Gastrocnemius medialis (tissue), 4 donors: ENCODE data around the gene ETV6. TPM values are rescaled to one million over a fixed set of nuclear protein-coding genes. Genes with fewer than 3 reads are reported as not detected.
A peak's percentile ranks its signal among the peaks of the same experiment; 100 is the strongest.

ENCODE experiments used
- ATAC-seq, 2 donors: fragments of 150-250 bp; one replicate each; pipeline ENCODE4 v1.9.1; 2016
- DNase-seq, 2 donors: peaks; one replicate each; pipeline ENCODE4 v3.0.0-alpha.2; 2019
- H3K27ac ChIP-seq, 4 donors: fragments of 200-600 bp; sonication (generic); 1 replicate in 1 of 4; 2 replicates in 3 of 4; pipeline ENCODE4 v1.5.1; 2016 to 2018; ENCODE audit warnings: mild to moderate bottlenecking in 2 of 4, moderate library complexity in 1 of 4
- H3K27me3 ChIP-seq, 3 donors: fragments of 200-600 bp; sonication (generic) in 2 of 3; 1 replicate in 1 of 3; 2 replicates in 2 of 3; pipeline versions ENCODE4 v1.5.1 to v1.6.0; 2016 to 2019; ENCODE audit warnings: mild to moderate bottlenecking in 1 of 3, moderate library complexity in 1 of 3
- H3K36me3 ChIP-seq, 2 donors: fragments of 200-600 bp; sonication (generic) in 1 of 2; one replicate each; pipeline ENCODE4 v1.5.1; 2017 to 2018
- H3K4me1 ChIP-seq, 2 donors: fragments of 200-600 bp; sonication (generic) in 1 of 2; one replicate each; pipeline ENCODE4 v1.5.1; 2016 to 2017; ENCODE audit warnings: mild to moderate bottlenecking in 2 of 2
- H3K4me3 ChIP-seq, 4 donors: fragments of 200-600 bp; sonication (generic) in 3 of 4; 1 replicate in 1 of 4; 2 replicates in 3 of 4; pipeline ENCODE4 v1.5.1; 2016 to 2019; ENCODE audit warnings: mild to moderate bottlenecking in 2 of 4
- H3K9me3 ChIP-seq, 3 donors: fragments of 200-600 bp; sonication (generic) in 2 of 3; 1 replicate in 1 of 3; 2 replicates in 2 of 3; pipeline ENCODE4 v1.5.1; 2016 to 2019
- CTCF ChIP-seq, 5 experiments: fragments of 450-650 bp in 3 of 5; fragments of 200-600 bp in 2 of 5; sonication (generic) in 2 of 5; IDR thresholded peaks in 4 of 5; conservative IDR thresholded peaks in 1 of 5; 1 replicate in 4 of 5; 2 replicates in 1 of 5; pipeline ENCODE4 v1.5.1; 2016 to 2019; ENCODE audit warnings: antibody characterized with exemption in 5 of 5, mild to moderate bottlenecking in 3 of 5, moderate library complexity in 3 of 5
- POLR2A ChIP-seq, 2 donors: fragments of 450-650 bp; IDR thresholded peaks; one replicate each; pipeline ENCODE4 v1.6.1; 2017; ENCODE audit warnings: antibody characterized with exemption in 2 of 2, mild to moderate bottlenecking in 2 of 2, moderate library complexity in 2 of 2
- in situ Hi-C, 4 donors: fragments of 200-750 bp; cut with MboI; loops; one replicate each; pipeline versions ENCODE4 v1.15.0 to v1.8.0; 2017; ENCODE audit warnings: low sequenced_read_pairs in 4 of 4
- intact Hi-C: fragments of 100-400 bp; cut with DNase I; formaldehyde crosslinking; loops from one replicate; pipeline ENCODE4 v1.15.1; 2023; ENCODE audit warnings: low total_unique reads
- total RNA-seq, 4 donors: library from RNA; depleted of rRNA; stranded (reverse); fragments of >200 nt; gene quantifications; one replicate each; pipeline versions ENCODE4 v1.1.0 to v1.2.3, GENCODE V29; 2016

ETV6 gene
- total RNA-seq, 4 donors from 2014 or later: 2.8 to 5.9 (median 3.3) TPM

DNA sequence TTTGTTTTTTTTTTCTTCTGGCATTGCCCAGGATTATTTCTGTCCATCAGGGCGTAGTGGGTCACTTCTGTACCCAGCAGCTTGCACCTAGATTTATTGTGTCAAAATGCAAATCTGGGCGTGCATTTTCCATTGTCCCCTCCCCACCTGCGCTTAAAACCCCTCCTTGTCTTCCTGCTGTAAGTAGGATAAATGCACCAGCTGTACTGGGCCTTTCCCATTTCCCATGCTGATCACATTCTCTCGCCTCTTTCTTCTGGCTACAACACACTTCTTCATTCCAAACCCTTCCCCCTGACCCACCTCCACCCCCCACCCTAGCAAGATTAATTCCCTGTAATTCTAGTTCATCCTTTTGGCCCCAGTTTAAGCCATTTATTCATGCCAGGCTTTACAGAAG lies 128.0 kb downstream of the ETV6 start:
- Histone ChIP-seq H3K27me3 (no peaks in the 10 kb centered on the region), H3K9me3 (no peaks in the 10 kb centered on the region), H3K4me1 (peaks cover 35 to 39% of the 10 kb centered on the region in 2 donors), H3K27ac (peak overlapping the region in 1 of 4 donors; percentile 55), H3K36me3 (no peaks in the 10 kb centered on the region), H3K4me3 (no peak overlapping the region)
- in situ Hi-C loops: loop anchor here in 2 of 4 donors (25.0 kb wide), 2 partner anchors 1065 to 1565 kb away; partner anchors contain the start of genes GABARAPL1 (in 1 of the 2) and YBX3 (in 1 of the 2)
- DNase-seq (no peak), ATAC-seq (no peak)
- intact Hi-C loops: no loop called here
- TF ChIP-seq CTCF (IDR thresholded peaks at IDR 0.05 in 4 of 5, conservative IDR thresholded peaks at IDR 0.05 in 1 of 5): no peak
- TF ChIP-seq POLR2A (IDR thresholded peaks at IDR 0.05): no peak

DNA sequence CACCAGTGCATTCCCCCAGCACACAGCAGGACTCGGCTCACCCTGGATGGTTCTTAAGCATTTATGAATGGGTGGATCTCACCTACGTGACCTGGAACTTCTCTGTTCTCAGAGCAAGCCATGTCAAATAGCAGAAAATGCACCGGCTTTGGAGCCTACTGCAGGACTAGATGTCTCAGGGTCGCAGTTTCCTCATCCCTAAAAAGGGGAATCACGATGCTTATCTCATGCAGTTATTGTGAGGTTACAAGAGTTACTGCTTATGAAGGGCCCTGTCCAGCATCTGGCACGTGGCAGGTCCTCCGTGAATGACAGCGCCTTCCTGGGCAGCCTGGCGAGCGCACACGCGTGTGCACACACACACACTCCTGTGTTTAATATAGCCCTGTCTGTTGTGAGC lies 128.5 kb downstream of the ETV6 start:
- TF ChIP-seq POLR2A (IDR thresholded peaks at IDR 0.05) (no peak), CTCF (IDR thresholded peaks at IDR 0.05 in 4 of 5, conservative IDR thresholded peaks at IDR 0.05 in 1 of 5) (no peak)
- H3K27me3 ChIP-seq: no peaks in the 10 kb centered on the region
- no peaks in the 10 kb centered on the region for H3K9me3 ChIP-seq
- peak overlapping the region in 2 of 4 donors; percentile 55 to 60 for H3K27ac ChIP-seq
- DNase-seq: no peak
- intact Hi-C loops: loop anchor here (2.0 kb wide), 1 partner anchor 19 kb away; no protein-coding TSS in a partner anchor
- no peak for ATAC-seq
- peaks cover 35 to 39% of the 10 kb centered on the region in 2 donors for H3K4me1 ChIP-seq
- H3K4me3 ChIP-seq: no peak overlapping the region
- in situ Hi-C loops: loop anchor here in 2 of 4 donors (25.0 kb wide), 2 partner anchors 1066 to 1566 kb away; partner anchors contain the start of genes GABARAPL1 (in 1 of the 2) and YBX3 (in 1 of the 2)
- no peaks in the 10 kb centered on the region for H3K36me3 ChIP-seq

- no peaks in the 10 kb centered on the region for H3K36me3 ChIP-seq
- no peaks in the 10 kb centered on the region for H3K9me3 ChIP-seq
- DNase-seq (no peak), ATAC-seq (peak; percentile 88 to 89)
- TF ChIP-seq POLR2A (IDR thresholded peaks at IDR 0.05): no peak
- TF ChIP-seq CTCF (IDR thresholded peaks at IDR 0.05 in 4 of 5, conservative IDR thresholded peaks at IDR 0.05 in 1 of 5): no peak
- H3K27me3 ChIP-seq: no peaks in the 10 kb centered on the region
- peaks cover 35 to 39% of the 10 kb centered on the region in 2 donors for H3K4me1 ChIP-seq
- no peak overlapping the region for H3K4me3 ChIP-seq
- H3K27ac ChIP-seq: peak overlapping the region; percentile 41 to 60 (median 56)
- intact Hi-C loops (loop anchor here (2.0 kb wide), 1 partner anchor 20 kb away; no protein-coding TSS in a partner anchor), in situ Hi-C loops (loop anchor here in 2 of 4 donors (25.0 kb wide), 2 partner anchors 1067 to 1567 kb away; partner anchors contain the start of genes GABARAPL1 (in 1 of the 2) and YBX3 (in 1 of the 2))
Observed at GRCh38 chr12:11778713-11779685, 129.5 kb downstream of the ETV6 start.

DNA sequence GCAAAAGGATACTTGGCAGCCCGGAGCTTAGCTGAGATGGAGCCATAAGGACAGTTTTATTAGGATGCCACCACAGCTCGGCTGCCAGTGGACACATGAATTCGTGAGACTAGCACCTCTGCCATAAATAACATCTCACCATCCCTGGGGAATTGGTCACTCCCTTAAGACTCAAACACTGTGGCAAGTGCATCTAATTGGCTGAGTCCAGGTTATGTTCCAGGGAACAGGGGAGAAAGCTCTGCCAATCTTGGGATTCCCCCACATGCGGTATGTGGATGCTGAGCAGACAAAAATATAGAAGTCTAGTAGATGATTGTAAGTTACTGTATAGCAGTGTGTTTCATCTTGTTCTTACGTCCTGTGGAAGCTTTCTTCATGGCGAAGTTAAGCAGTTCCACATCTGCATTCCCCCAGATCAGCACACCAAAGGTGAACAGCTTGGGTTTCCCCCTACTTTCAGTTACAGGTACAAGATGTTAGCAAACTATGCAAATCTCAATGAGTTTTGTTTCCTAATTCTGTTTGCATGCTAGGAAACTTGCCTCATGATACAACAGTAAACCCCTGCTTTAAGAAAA lies 131.1 kb downstream of the ETV6 start:
- H3K4me1 ChIP-seq: peaks cover 46 to 48% of the 10 kb centered on the region in 2 donors
- no peak for ATAC-seq

More for the DNA sequence above, 131.1 kb downstream of the ETV6 start:
- no peak for DNase-seq
- Histone ChIP-seq H3K4me3 (no peak overlapping the region), H3K27ac (peak overlapping the region in 2 of 4 donors; percentile 58 to 60), H3K9me3 (no peaks in the 10 kb centered on the region), H3K36me3 (no peaks in the 10 kb centered on the region), H3K27me3 (no peaks in the 10 kb centered on the region)
- TF ChIP-seq POLR2A (IDR thresholded peaks at IDR 0.05): no peak
- no peak for TF ChIP-seq CTCF (IDR thresholded peaks at IDR 0.05 in 4 of 5, conservative IDR thresholded peaks at IDR 0.05 in 1 of 5)
- intact Hi-C loops: loop anchor here (10.0 kb wide), 1 partner anchor 484 kb away; the partner anchor contains the start of gene LRP6
- in situ Hi-C loops: loop anchor here in 2 of 4 donors (25.0 kb wide), 2 partner anchors 1068 to 1568 kb away; partner anchors contain the start of genes GABARAPL1 (in 1 of the 2) and YBX3 (in 1 of the 2)
